H9 (cell line): ENCODE measurements around the gene PCDH9. TPM values are rescaled to one million over a fixed set of nuclear protein-coding genes. Genes with fewer than 3 reads are reported as not detected.

Experiments used
- DNase-seq: peaks from one replicate; pipeline ENCODE4 v3.0.0-alpha.2; 2017
- H2AFZ ChIP-seq: one replicate; pipeline ENCODE4 v1.6.1; 2013; ENCODE audit warnings: mild to moderate bottlenecking, low read length, control low read depth, moderate library complexity
- H2AK5ac ChIP-seq: 2 replicates; pipeline ENCODE4 v1.6.1; 2013; ENCODE audit warnings: low read length, control low read depth, mixed read lengths; ENCODE audit not compliant: insufficient read length
- H2BK120ac ChIP-seq: one replicate; pipeline ENCODE4 v1.6.1; 2013; ENCODE audit warnings: low read depth, mild to moderate bottlenecking, low read length, control low read depth, inconsistent platforms; ENCODE audit not compliant: poor library complexity, severe bottlenecking
- H2BK12ac ChIP-seq: 2 replicates; pipeline ENCODE4 v1.6.1; 2013; ENCODE audit warnings: low read length, control low read depth, mixed read lengths, low read depth; ENCODE audit not compliant: insufficient read length
- H2BK15ac ChIP-seq: 2 replicates; pipeline ENCODE4 v1.6.1; 2013; ENCODE audit warnings: low read depth, low read length, control low read depth
- H2BK20ac ChIP-seq: one replicate; pipeline ENCODE4 v1.6.1; 2013; ENCODE audit warnings: low read depth, mild to moderate bottlenecking, low read length, control low read depth, inconsistent platforms; ENCODE audit not compliant: poor library complexity, severe bottlenecking
- H2BK5ac ChIP-seq: 2 replicates; pipeline ENCODE4 v1.6.1; 2013; ENCODE audit warnings: low read length, control low read depth, mixed read lengths; ENCODE audit not compliant: insufficient read length
- H3K14ac ChIP-seq: 2 replicates; pipeline ENCODE4 v1.6.1; 2013; ENCODE audit warnings: low read length, control low read depth; ENCODE audit not compliant: insufficient read depth
- H3K18ac ChIP-seq: 2 replicates; pipeline ENCODE4 v1.6.1; 2013; ENCODE audit warnings: low read depth, mild to moderate bottlenecking, mixed read lengths, low read length, control low read depth; ENCODE audit not compliant: insufficient read length
- H3K23ac ChIP-seq: 2 replicates; pipeline ENCODE4 v1.6.1; 2013; ENCODE audit warnings: low read length, control low read depth, mixed read lengths, low read depth; ENCODE audit not compliant: insufficient read length
- H3K23me2 ChIP-seq: 2 replicates; pipeline ENCODE4 v1.6.1; 2013; ENCODE audit warnings: low read depth, mild to moderate bottlenecking, mixed read lengths, low read length, control low read depth; ENCODE audit not compliant: insufficient read length, poor library complexity, severe bottlenecking
- H3K27ac ChIP-seq: 2 replicates; pipeline ENCODE4 v1.5.1; 2013; ENCODE audit warnings: low read length, control low read depth, mixed read lengths, low read depth; ENCODE audit not compliant: insufficient read length
- H3K27me3 ChIP-seq: 2 replicates; pipeline ENCODE4 v1.6.1; 2013; ENCODE audit warnings: low read length, control low read depth, inconsistent platforms; ENCODE audit not compliant: insufficient read depth
- H3K4ac ChIP-seq: 2 replicates; pipeline ENCODE4 v1.6.1; 2013; ENCODE audit warnings: low read depth, mild to moderate bottlenecking, control low read depth, inconsistent platforms, low read length, moderate library complexity
- H3K4me1 ChIP-seq: 2 replicates; pipeline ENCODE4 v1.6.1; 2013; ENCODE audit warnings: low read length, control low read depth, inconsistent platforms; ENCODE audit not compliant: insufficient read depth
- H3K4me2 ChIP-seq: 2 replicates; pipeline ENCODE4 v1.6.1; 2013; ENCODE audit warnings: low read length, control low read depth, mixed read lengths; ENCODE audit not compliant: insufficient read length, insufficient read depth
- H3K56ac ChIP-seq: 2 replicates; pipeline ENCODE4 v1.6.1; 2013; ENCODE audit warnings: low read depth, mild to moderate bottlenecking, mixed read lengths, low read length, control low read depth; ENCODE audit not compliant: insufficient read length
- H3K79me1 ChIP-seq: 2 replicates; pipeline ENCODE4 v1.6.1; 2013; ENCODE audit warnings: low read depth, mild to moderate bottlenecking, moderate library complexity, low read length, control low read depth, inconsistent platforms; ENCODE audit not compliant: insufficient read depth, poor library complexity, severe bottlenecking
- H3K79me2 ChIP-seq: 2 replicates; pipeline ENCODE4 v1.6.1; 2013; ENCODE audit warnings: low read length, control low read depth, inconsistent platforms; ENCODE audit not compliant: insufficient read depth
- H3K9ac ChIP-seq: 2 replicates; pipeline ENCODE4 v1.6.1; 2013; ENCODE audit warnings: low read length, control low read depth, mixed read lengths; ENCODE audit not compliant: insufficient read length; ENCODE audit errors: extremely low read depth
- H3K9me3 ChIP-seq: one replicate; pipeline ENCODE4 v1.6.1; 2013; ENCODE audit warnings: low read depth, low read length, inconsistent platforms; ENCODE audit not compliant: control insufficient read depth
- H3T11ph ChIP-seq: one replicate; pipeline ENCODE4 v1.6.1; 2013; ENCODE audit warnings: mild to moderate bottlenecking, low read length, control low read depth, inconsistent platforms
- H4K20me1 ChIP-seq: one replicate; pipeline ENCODE4 v1.6.1; 2013; ENCODE audit not compliant: control insufficient read depth, insufficient read length, insufficient read depth
- H4K5ac ChIP-seq: 2 replicates; pipeline ENCODE4 v1.6.1; 2013; ENCODE audit warnings: low read depth, mild to moderate bottlenecking, mixed read lengths, low read length, control low read depth; ENCODE audit not compliant: insufficient read length
- H4K8ac ChIP-seq: replicated peaks from 2 replicates; pipeline ENCODE4 v1.6.1; 2013; ENCODE audit warnings: low read length, control low read depth, mixed read lengths, low read depth; ENCODE audit not compliant: insufficient read length
- H4K91ac ChIP-seq: 2 replicates; pipeline ENCODE4 v1.6.1; 2013; ENCODE audit warnings: low read depth, mild to moderate bottlenecking, moderate library complexity, mixed read lengths, low read length, control low read depth; ENCODE audit not compliant: insufficient read length
- H3K27ac Mint-ChIP-seq, 3 experiments: 2 replicates in 2 of 3; 3 replicates in 1 of 3; pipeline ENCODE4 v1.8.0; 2020 to 2021; ENCODE audit warnings: mixed read lengths in 3 of 3, mild to moderate bottlenecking in 1 of 3, moderate library complexity in 1 of 3
- H3K27me3 Mint-ChIP-seq: 2 replicates; pipeline ENCODE4 v1.8.0; 2021; ENCODE audit warnings: low read depth, mild to moderate bottlenecking, moderate library complexity, mixed read lengths
- H3K36me3 Mint-ChIP-seq, 3 experiments: 2 replicates in 2 of 3; 3 replicates in 1 of 3; pipeline ENCODE4 v1.8.0; 2020 to 2021; ENCODE audit warnings: low read depth in 3 of 3, mixed read lengths in 3 of 3; ENCODE audit not compliant: insufficient read depth in 1 of 3
- H3K4me1 Mint-ChIP-seq, 2 experiments: 2 replicates each; pipeline ENCODE4 v1.8.0; 2020; ENCODE audit warnings: mixed read lengths in 2 of 2
- H3K4me3 Mint-ChIP-seq, 2 experiments: 2 replicates in 1 of 2; 3 replicates in 1 of 2; pipeline ENCODE4 v1.8.0; 2020 to 2021; ENCODE audit warnings: mild to moderate bottlenecking in 2 of 2, mixed read lengths in 2 of 2, moderate library complexity in 1 of 2
- H3K9me3 Mint-ChIP-seq, 2 experiments: 2 replicates in 1 of 2; 3 replicates in 1 of 2; pipeline ENCODE4 v1.8.0; 2020; ENCODE audit warnings: mild to moderate bottlenecking in 2 of 2, mixed read lengths in 2 of 2, moderate library complexity in 1 of 2
- CTCF ChIP-seq: fragments of 200-600 bp; sonication (generic); conservative IDR thresholded peaks from 3 replicates; pipeline ENCODE4 v1.8.0; 2021; ENCODE audit warnings: antibody characterized with exemption, mild to moderate bottlenecking
- WGBS: extraction: QIAGEN DNeasy Blood & Tissue Kit; methylation state at CpG from one replicate; pipeline ENCODE4 v1.1.7; 2013; ENCODE audit warnings: missing lambda C conversion rate, low lambda C conversion rate, mixed read lengths; ENCODE audit not compliant: insufficient read length; ENCODE audit errors: extremely low coverage; 5-methylcytosine and 5-hydroxymethylcytosine counted together
- total RNA-seq: library from RNA; stranded (reverse); gene quantifications from 2 replicates; pipeline ENCODE4 v1.2.1, GENCODE V29; 2021

The PCDH9 gene
- total RNA-seq, 1 experiment from 2014 or later: 0.11 TPM

DNA sequence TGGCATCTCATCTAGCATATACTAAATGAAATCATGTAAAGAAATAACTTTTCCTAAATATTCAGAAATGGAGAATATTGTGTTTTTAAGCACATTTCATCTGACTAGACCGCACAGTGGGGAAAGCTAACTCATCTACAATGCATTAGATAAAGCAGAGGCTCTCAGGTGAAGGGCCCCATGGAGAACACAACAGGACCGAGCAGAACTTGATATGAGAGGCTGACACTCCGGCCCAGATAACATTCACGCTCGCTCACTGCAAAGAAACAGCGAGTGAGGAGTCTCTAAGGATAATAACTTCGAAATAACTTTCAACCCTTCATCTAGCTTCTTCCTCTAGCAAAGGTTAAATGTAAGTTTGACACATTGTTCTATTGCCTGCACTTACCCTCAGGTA lies 130.6 kb downstream of the PCDH9 start:
- Mint-ChIP-seq H3K4me3 (no peak overlapping the region), H3K27ac (no peak overlapping the region)
- no peak overlapping the region for H3K27ac ChIP-seq

More for the DNA sequence above, 130.6 kb downstream of the PCDH9 start:
- Histone ChIP-seq H2AFZ (no peak overlapping the region), H4K5ac (no peak overlapping the region), H3K79me2 (no peaks in the 10 kb centered on the region), H2BK120ac (no peak overlapping the region), H2AK5ac (no peak overlapping the region), H2BK12ac (no peak overlapping the region), H2BK15ac (no peak overlapping the region), H4K20me1 (no peaks in the 10 kb centered on the region), H3K14ac (no peak overlapping the region), H3K27me3 (no peaks in the 10 kb centered on the region), H3K4me2 (no peak overlapping the region), H3K4ac (no peak overlapping the region), H3K4me1 (no peaks in the 10 kb centered on the region), H4K91ac (no peak overlapping the region), H2BK5ac (no peak overlapping the region), H3K23ac (no peak overlapping the region), H3K9me3 (no peaks in the 10 kb centered on the region), H3K9ac (no peak overlapping the region), H3K23me2 (no peaks in the 10 kb centered on the region), H3K18ac (no peak overlapping the region), H4K8ac (no peak overlapping the region), H3T11ph (no peak overlapping the region), H3K79me1 (no peaks in the 10 kb centered on the region), H3K56ac (no peak overlapping the region), H2BK20ac (no peak overlapping the region)
- H3K4me1 Mint-ChIP-seq: peaks cover 0 to 4% of the 10 kb centered on the region in 2 experiments; a peak in 2 of 4 replicates
- no peaks in the 10 kb centered on the region for H3K27me3 Mint-ChIP-seq
- H3K9me3 Mint-ChIP-seq: no peaks in the 10 kb centered on the region
- no CpG with 5 or more reads among the region's 7 CpGs for WGBS
- H3K36me3 Mint-ChIP-seq: no peaks in the 10 kb centered on the region
- no peak for DNase-seq
- no peak for TF ChIP-seq CTCF
